HG03097 (cell line): ENCODE results near the gene SRCIN1.
"Not testable (repeated sequence)": the region's sequence is repeated elsewhere in the genome, so short reads cannot be mapped to it uniquely, and the experiment has no call there.

Experiments used
- ATAC-seq: cut with Tn5 transposase; IDR thresholded peaks from one replicate; pipeline ENCODE4 v1.9.1; 2021; ENCODE audit not compliant: unreplicated experiment, low FRiP score

SRCIN1 gene

DNA sequence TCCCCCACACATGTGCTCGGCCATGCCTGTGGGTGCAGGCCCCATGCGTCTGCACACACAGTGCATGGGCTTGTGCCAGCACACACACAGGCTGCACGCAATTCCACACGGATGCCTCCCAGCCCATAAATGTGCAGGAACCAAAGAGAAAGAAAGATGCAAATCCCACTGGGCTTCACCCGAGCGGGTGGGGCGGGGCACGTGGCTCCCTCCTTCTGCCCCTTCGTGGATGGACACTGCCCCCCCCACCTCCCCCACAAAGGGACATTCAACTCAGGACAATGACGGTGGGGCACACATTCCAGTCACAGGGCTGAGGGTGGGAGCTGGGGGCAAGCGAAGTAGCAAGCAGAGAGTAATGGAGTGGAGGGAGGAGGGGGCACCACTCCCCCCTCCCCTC lies 74.9 kb downstream of the SRCIN1 start:
- not testable (repeated sequence) for ATAC-seq

DNA sequence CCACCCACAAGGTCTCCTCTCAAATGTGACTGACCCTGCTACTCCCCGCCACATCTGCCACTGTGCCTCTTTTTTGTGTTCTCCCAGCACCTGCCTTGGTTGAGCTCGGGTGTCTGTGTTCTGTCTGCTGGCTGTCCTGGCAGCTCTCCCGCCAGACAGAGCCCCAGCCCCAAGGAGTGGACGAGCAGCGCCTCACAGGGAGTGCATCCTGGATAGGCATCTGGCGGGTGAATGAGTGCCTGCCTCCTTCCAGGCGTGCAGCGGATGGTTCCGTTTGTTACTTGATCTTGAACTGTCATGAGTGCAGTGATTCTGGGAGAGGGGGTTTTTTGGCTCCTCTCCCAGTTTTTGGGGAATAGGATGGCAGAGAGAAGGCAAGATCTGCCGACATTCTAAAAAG lies 77.6 kb downstream of the SRCIN1 start:
- ATAC-seq: not testable (repeated sequence)

DNA sequence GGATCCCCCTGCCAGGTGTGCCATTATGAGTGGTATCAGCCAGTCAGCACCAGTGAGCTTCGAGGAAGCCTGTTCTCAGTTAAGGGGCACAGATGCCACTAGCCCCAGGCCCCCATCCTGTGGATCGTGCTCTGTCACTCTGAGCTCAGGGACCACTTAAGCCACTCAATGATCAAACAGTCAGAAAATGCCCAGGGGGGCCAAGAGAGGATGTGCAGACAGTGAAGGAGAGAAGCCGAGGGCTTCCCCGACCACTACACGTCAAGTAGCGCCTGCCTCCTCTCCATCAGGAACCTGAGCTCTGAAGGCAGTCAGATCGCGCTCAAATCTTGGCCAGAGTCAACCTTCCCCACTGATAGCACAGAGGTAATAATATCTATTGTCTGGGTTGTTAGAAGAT lies 79.2 kb downstream of the SRCIN1 start:
- ATAC-seq: not testable (repeated sequence)

DNA sequence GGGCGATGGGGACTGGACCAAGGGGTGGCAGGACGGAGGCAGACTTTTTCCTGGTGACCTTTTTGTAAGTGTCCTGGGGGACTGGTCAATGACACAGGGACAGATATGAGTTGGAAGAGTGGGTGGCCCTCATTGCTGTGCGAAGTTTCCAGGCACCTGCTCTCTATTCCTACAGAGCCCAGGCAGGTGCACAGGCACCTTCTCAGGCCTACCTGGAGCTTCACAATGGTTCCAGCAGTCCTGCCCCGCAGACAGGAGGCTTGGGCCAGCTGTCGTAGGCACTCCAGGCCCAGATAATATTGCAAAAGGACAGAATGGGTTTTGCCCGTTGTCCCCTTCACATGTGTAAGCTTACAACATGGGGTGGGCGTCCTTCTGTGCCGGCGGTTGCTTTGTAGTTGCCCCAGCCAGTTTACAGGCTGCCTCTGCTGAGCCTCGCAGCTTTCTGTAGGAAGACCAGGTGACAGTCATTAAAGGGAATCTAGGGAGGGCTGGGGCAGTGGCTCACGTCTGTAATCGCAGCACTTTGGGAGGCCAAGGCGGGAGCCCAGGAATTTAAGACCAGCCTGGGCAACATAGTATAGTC lies 93.2 kb downstream of the SRCIN1 start:
- no peak for ATAC-seq

DNA sequence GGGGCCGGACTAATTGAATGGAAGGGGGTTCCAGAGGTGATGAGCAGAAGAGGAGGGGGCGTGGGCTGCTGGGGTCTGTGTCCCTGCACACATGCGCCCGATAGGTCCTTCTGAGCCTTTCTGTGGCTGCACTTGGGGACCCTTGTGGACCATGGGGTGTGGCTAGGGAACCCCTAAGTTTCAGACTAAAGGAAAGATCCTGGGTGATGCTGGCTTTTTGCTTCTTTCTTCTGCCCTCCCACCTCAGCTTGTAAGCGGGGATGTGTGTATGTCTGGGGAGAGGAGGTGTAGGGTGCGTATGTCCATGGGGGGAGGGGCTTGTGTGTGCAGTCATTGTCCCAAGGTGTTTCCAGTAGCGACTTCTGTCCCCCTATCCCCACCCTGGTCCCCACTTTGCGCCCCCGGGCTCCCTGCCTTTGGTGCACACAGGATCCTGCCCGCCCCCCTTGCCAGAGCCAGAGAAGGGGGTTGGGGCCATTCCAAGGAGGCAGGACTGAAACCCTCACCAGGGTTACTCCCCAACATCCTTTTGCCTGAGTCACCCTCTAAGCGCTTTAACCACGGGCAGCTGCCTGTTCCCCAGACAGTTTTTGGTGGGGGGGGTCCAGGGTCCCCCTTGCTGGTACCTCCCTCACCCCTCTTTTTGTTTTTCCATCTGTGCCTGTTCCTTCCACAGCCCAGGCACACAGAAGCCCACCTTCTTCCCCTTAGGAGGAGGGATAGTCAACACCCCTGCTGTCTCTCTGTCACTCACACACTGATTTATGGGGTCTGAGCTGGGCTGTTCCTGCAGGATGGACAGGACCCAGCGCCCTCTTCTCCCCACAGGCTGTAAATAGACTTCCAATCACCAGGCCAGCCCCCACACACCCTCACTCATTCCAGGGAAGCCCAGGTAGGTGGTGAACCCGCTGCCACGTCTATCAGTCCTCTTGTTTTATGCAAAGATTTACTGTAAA lies 94.3 kb downstream of the SRCIN1 start:
- ATAC-seq: no peak

DNA sequence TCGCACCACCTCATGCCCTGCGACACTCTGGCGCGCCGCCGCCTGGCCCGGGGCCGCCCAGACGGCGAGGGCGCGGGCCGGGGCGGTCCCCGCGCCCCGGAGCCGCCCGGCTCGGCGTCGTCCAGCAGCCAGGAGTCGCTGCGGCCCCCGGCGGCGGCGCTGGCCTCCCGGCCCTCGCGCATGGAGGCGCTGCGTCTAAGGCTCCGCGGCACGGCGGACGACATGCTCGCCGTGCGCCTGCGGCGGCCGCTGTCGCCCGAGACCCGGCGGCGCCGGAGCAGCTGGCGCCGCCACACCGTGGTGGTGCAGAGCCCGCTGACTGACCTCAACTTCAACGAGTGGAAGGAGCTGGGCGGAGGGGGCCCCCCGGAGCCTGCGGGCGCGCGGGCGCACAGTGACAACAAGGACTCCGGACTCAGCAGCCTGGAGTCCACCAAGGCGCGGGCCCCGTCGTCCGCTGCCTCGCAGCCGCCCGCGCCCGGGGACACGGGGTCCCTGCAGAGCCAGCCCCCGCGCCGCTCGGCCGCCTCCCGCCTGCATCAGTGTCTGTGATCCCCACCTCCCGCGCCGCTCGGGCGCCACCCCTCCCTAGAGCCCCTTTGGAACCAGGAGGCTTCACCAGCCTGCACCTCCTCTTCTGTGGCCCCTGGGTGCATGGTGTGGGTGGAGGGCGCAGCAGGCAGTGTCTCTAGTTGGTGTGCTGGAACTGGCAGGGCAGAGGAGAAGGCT lies 95.2 kb downstream of the SRCIN1 start:
- no peak for ATAC-seq

DNA sequence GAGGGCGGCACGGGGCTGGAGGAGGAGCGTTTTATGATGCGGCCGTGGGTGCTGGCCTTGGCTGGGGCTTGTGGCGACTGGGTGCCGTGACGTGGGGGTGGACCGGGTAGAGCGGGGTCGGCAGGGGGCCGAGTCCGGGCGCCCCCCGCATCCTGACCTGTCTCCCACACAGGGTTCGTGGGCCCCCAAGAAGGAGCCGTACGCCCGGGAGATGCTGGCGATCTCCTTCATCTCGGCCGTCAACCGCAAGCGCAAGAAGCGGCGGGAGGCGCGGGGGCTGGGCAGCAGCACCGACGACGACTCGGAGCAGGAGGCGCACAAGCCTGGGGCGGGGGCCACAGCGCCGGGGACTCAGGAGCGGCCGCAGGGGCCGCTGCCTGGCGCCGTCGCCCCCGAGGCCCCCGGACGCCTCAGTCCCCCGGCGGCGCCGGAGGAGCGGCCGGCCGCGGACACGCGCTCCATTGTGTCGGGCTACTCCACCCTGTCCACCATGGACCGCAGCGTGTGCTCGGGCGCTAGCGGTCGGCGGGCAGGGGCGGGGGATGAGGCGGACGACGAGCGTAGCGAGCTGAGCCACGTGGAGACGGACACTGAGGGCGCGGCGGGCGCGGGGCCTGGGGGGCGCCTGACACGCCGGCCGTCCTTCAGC lies 95.9 kb downstream of the SRCIN1 start:
- ATAC-seq: no peak

DNA sequence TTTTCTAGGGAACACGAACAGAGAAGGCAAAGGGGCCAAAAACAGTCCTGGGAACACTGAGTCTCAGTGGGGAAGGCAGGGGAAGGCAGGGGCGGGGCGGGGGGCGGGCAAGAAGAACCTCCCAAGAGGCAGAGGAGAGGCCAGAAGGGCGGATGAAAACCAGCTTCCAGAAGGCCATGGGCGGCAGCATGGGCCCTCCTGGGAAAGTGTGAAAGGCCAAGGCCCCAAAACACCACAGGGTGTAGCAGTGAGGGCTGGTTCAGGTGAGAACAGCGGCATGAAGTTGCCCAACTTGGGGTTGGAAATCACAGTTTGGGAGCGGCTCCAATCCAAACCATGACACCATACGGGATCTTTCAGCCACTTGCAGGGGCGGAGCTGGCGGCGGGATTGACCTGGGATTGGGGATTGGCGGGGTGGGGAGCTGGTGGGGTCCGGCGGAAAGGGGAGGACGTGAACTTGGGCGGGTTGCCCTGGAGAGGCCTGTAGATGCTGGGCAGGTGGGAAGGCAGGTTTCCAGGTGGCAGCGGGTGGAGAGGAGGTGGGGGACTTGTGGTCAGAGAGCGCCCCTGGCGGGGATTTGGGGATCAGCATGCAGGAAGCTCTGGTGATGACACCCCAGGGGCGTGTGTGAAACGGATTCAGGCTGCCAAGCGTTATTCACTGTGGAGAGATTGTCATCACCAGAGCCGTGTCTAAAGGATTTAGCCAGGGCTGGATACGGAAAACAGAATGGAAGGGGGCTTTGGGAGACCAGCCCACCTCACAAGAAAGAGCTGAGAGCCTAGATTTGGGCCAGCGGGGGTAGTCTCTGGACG lies 96.6 kb downstream of the SRCIN1 start:
- no peak for ATAC-seq

DNA sequence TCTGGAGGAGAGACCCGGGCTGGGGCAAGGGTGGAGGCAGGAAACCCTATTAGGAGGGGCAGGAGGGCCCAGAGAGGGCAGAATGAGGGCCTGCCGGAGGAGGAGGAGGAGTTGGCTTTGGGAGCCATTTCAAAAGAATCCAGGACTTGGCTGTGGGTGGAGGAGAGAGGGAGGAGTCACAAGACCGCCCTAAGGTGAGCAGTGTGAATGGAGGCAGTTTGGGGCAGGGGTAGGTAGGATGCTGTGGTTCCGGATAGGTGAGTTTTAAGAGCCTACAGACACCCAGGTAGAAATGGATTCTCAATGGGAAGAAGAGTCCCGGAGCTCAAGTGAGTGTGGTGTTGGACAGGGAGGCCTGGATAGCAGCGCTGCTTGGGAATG lies 97.2 kb downstream of the SRCIN1 start:
- ATAC-seq: no peak

DNA sequence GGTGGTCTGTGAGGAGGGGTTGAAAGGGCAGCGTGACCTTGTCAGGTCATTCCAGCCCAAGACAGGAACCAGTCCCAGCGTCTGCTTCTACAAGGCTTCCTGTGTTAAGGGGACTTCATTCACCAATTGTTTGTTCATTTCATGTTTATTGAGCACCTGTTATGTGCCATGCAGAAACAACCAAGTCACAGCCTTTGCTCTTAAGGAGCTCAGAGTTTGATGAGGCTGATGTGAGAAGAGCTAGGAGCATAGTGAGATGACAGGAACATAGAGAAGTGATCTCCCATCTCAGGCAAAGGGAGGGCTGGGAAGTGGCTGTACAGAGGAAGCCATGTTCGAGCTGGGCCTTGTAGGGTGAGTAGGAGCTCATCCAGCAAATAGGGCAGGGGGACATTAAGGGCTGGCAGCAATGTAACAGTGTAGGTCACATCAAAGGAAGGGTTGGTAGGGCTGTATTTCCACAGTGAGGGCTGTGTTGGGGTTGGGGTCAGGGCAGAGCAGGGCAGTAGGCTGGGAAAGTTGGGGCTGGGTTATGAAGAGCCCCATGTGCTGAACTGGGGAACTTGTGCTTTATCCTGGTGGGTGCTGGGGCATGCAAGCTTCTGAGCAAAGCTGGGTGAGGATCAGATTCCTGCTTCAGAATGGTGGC lies 97.7 kb downstream of the SRCIN1 start:
- no peak for ATAC-seq

DNA sequence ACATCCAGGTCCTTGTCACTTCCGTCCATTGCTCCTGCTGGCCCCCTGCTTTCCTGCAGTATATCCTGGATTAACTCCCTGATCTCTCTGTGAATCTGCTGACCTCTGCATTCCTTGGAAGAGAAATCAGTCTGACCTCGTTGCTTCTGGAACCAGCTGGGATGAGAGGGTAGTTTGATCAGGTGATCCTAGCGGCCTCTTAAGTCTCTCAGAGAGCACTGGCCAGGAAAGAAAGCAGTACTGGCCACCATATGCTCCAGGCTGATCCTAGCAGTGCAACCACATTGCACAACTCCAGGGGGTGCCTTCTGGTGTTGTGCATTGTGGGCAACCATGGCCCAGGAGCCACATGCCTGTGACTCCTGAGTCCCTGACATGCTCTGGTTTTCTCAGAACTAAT lies 98.3 kb downstream of the SRCIN1 start:
- no peak for ATAC-seq

DNA sequence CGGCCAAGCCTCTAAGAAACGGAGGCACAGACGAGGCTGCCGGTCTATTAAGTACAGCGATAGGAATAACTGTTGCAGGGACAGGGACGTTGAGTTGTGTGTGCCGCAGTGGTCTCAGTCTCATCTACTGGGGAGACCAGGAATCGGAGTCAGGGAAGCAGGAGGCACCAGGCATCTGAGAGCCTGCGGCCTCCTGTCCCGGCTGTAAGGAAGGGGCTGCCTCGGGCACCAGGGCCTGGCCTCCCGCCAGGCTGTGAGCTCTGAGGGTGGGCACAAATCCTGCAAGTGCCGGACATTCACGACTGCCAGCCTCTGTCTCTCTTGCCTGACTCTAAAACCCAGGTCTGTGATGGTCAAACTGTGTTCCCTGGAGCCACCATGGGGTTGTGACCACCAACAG lies 101.5 kb downstream of the SRCIN1 start:
- ATAC-seq: no peak

DNA sequence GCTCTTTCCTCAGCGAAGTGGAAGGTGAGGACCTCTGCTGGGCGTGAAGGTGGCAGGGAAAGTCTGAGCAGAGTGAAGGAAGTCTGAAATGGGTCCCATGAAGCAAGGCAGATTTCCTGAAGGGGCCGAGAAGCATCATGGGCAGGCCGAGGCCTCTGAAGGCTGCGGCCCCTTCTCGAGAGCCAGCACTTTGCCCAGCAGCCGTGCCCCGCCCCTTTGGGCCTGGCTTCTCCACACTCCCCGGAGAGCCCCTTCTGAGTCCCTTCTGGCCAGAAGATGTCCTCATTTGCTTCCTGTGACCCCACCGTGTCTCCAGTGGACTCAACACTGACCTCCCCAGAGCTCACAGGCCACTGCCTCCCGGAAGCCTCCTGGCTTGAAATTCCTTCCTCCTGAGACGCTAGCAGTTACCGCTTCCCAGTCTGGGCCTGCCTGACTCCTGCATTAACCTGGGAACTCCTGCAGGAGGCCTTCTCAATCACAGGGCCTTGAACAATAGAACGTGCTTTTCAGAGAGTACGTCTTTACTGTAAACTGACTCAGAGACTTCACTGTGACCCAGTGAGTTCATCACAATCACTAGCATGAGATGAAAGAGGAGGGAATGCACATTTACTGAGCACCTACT lies 102.4 kb downstream of the SRCIN1 start:
- ATAC-seq: not testable (repeated sequence)

DNA sequence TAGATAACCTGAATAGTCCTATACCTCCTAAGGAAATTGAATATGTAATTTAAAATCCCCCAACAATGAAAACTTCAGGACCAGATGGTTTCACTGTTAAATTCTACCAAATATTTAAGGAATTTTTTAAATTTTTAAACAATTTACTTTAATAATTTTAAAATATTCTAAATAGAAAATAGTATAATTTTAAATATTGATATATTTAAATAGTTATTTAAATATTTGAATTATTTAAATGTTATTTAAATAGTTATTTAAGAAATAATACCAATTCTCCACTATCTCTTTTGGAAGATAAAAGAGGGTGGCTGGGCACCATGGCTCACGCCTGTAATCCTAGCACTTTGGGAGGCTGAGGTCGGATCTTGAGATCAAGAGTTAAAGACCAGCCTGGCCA lies 104.0 kb downstream of the SRCIN1 start:
- not testable (repeated sequence) for ATAC-seq

DNA sequence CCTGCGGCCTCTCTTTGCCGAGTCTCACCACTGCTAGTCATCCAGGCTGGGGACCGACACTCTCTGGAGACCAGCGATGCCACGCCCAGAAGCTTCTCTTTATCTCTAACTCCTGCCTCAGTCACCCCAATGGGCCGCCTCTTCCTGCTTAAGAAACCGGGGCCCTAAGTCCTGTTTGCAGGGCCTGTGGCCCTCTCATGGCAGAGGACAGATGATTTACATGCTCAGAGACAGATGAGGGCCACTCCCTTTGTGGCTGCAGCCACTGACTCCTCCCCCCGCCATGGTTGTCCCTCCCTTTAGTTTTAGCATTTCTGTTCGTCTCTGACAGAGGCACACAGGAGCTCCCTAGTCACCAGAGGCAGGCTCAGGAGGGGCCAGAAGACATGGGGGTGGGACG lies 106.5 kb downstream of the SRCIN1 start:
- ATAC-seq: not testable (repeated sequence)

DNA sequence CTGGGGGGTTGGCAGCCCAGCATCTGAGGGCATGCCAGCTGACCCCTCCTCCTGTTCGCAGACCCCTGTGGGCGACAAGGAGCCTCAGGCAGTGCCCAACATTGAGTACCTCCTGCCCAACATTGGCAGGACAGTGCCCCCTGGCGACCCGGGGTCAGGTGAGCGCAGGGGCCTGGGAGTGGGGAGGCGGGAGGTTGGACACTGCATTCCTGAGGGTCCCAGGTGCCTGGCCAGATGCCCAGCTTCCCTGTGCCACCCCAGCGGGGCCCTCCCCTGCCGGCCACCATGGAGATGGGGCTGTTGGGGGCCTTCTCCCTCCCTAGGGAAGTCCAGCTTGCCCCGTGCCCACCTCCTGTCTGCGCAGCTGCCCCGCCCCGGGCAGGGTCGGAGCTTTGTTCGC lies 107.4 kb downstream of the SRCIN1 start:
- ATAC-seq: no peak

DNA sequence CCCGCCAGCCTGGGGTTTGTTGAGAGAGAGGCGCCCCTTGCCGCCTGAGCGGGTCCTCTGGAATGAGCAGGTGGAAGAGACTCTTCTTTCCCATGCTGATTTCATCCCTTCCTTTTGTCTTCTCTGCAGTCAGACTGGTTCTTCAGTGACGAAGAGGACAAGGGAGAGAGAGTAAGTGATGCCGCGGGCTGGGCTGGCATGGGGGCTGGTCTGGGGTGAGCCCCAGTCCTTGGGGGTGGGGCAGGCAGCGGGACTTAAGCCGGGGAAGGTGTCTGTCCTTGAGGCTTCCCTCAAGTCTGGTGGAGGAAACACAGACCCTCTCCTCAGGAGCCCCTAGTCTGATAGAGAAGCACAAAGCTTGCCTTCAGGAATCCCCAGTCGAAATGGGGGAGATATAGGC lies 108.1 kb downstream of the SRCIN1 start:
- not testable (repeated sequence) for ATAC-seq

DNA sequence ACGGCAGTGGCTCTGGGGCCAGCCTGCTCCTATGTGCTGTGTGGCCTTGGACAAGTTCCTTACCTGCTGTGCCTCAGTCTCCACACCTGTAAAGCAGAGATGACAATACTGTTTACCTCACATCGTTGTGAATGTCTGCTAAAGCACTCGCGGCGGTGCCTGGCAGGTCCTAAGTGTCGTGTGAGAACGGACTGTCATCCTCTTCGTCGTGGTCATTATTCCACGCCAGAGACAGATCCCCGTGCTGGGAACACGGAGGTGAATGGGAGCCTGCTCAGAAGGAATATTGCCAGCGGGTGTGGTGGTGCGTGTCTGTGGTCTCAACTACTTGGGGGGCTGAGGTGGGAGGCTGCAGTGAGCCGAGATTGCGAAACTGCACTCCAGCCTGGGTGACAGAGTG lies 111.6 kb downstream of the SRCIN1 start:
- not testable (repeated sequence) for ATAC-seq
